ENCODE measurements around the gene KIF5A. TPM values are rescaled to one million over a fixed set of nuclear protein-coding genes. Genes with fewer than 3 reads are reported as not detected.

KIF5A gene
- polyA plus RNA-seq, 1 of the 3 experiments (the other 2 are of a cell fraction): 6.2 TPM

GRCh38 chr12:57525615-57526383 lies 24.0 kb upstream of the KIF5A start:
- Histone ChIP-seq H3K4me2 (peak overlapping the region; percentile 94; the same call in 1 of the 2 replicates), H3K27me3 (ENCODE audit: insufficient read depth) (no peaks in the 10 kb centered on the region), H3F3A (replicated peaks; ENCODE audit: insufficient read depth) (peaks cover 27% of the 10 kb centered on the region), H3K27ac (ENCODE audit: low read depth in 2 of 2, low read length in 1 of 2) (no peak overlapping the region), H3K9me2 (no peaks in the 10 kb centered on the region), H2AFZ (ENCODE audit: low read depth) (no peak overlapping the region), H3K36me3 (replicated peaks in 1 of 2; ENCODE audit: control insufficient read depth in 1 of 2, insufficient read depth in 2 of 2, low read length in 1 of 2) (peaks cover 24 to 64% of the 10 kb centered on the region in 2 experiments), H3K9me3 (no peaks in the 10 kb centered on the region), H3K4me3 (ENCODE audit: low read depth in 2 of 2, low read length in 1 of 2) (no peak overlapping the region), H3K79me2 (ENCODE audit: insufficient read depth) (peaks cover 28% of the 10 kb centered on the region), H3K9ac (no peak overlapping the region), H3K4me1 (ENCODE audit: control insufficient read depth in 1 of 2, insufficient read depth in 2 of 2, low read depth in 1 of 2, low read length in 1 of 2) (peaks cover 19 to 34% of the 10 kb centered on the region in 2 experiments), H4K20me1 (ENCODE audit: insufficient read depth) (peaks cover 9% of the 10 kb centered on the region; the same call in 1 of the 2 replicates)
- 93% methylated on average over 15 of the region's 16 CpGs for whole genome bisulfite sequencing (ENCODE audit: low lambda C conversion rate)
- no peak for DNase-seq
- TF ChIP-seq SIN3A (IDR thresholded peaks at IDR 0.05; ENCODE audit: borderline replicate concordance, low read depth, low read length) (no peak), PBX3 (IDR thresholded peaks at IDR 0.05) (no peak), RFX5 (IDR thresholded peaks at IDR 0.05; ENCODE audit: low read length) (no peak), GABPA (IDR thresholded peaks at IDR 0.05; ENCODE audit: low read depth) (no peak), TEAD4 (IDR thresholded peaks at IDR 0.05; ENCODE audit: borderline replicate concordance, insufficient read depth) (no peak), JUND (IDR thresholded peaks at IDR 0.05) (no peak), FOSL2 (IDR thresholded peaks at IDR 0.05; ENCODE audit: borderline replicate concordance, low read depth) (no peak), RAD21 (IDR thresholded peaks at IDR 0.05; ENCODE audit: low read length) (no peak), TAF1 (IDR thresholded peaks at IDR 0.05; ENCODE audit: borderline replicate concordance, low read depth, low read length) (no peak), IRF3 (IDR thresholded peaks at IDR 0.05; ENCODE audit: low read depth, low read length) (no peak)
- TF ChIP-seq, protein P1, sequence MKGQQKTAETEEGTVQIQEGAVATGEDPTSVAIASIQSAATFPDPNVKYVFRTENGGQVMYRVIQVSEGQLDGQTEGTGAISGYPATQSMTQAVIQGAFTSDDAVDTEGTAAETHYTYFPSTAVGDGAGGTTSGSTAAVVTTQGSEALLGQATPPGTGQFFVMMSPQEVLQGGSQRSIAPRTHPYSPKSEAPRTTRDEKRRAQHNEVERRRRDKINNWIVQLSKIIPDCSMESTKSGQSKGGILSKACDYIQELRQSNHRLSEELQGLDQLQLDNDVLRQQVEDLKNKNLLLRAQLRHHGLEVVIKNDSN (IDR thresholded peaks at IDR 0.05; ENCODE audit: borderline replicate concordance, low read depth): no peak
- TF ChIP-seq, protein P2, sequence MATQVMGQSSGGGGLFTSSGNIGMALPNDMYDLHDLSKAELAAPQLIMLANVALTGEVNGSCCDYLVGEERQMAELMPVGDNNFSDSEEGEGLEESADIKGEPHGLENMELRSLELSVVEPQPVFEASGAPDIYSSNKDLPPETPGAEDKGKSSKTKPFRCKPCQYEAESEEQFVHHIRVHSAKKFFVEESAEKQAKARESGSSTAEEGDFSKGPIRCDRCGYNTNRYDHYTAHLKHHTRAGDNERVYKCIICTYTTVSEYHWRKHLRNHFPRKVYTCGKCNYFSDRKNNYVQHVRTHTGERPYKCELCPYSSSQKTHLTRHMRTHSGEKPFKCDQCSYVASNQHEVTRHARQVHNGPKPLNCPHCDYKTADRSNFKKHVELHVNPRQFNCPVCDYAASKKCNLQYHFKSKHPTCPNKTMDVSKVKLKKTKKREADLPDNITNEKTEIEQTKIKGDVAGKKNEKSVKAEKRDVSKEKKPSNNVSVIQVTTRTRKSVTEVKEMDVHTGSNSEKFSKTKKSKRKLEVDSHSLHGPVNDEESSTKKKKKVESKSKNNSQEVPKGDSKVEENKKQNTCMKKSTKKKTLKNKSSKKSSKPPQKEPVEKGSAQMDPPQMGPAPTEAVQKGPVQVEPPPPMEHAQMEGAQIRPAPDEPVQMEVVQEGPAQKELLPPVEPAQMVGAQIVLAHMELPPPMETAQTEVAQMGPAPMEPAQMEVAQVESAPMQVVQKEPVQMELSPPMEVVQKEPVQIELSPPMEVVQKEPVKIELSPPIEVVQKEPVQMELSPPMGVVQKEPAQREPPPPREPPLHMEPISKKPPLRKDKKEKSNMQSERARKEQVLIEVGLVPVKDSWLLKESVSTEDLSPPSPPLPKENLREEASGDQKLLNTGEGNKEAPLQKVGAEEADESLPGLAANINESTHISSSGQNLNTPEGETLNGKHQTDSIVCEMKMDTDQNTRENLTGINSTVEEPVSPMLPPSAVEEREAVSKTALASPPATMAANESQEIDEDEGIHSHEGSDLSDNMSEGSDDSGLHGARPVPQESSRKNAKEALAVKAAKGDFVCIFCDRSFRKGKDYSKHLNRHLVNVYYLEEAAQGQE (IDR thresholded peaks at IDR 0.05; ENCODE audit: low read depth, low read length): no peak
- POLR2A ChIA-PET: interaction anchor here (1.1 to 1.3 kb wide), 2 partner anchors 10 to 13 kb away, joined by 3 read pairs; no protein-coding TSS in a partner anchor
- CTCF ChIA-PET: interaction anchor here (1.0 to 2.2 kb wide), 4 partner anchors 8 to 200 kb away, joined by 3 to 9 read pairs (median 5); no protein-coding TSS in a partner anchor
